ENCODE results near the gene LDLRAD4.
"Not testable (repeated sequence)": the region's sequence is repeated elsewhere in the genome, so short reads cannot be mapped to it uniquely, and the experiment has no call there.

LDLRAD4 gene

GRCh38 chr18:13635046-13635445 is 416.5 kb downstream of the LDLRAD4 start:
- no peak for DNase-seq (ENCODE audit: low read depth)

DNA sequence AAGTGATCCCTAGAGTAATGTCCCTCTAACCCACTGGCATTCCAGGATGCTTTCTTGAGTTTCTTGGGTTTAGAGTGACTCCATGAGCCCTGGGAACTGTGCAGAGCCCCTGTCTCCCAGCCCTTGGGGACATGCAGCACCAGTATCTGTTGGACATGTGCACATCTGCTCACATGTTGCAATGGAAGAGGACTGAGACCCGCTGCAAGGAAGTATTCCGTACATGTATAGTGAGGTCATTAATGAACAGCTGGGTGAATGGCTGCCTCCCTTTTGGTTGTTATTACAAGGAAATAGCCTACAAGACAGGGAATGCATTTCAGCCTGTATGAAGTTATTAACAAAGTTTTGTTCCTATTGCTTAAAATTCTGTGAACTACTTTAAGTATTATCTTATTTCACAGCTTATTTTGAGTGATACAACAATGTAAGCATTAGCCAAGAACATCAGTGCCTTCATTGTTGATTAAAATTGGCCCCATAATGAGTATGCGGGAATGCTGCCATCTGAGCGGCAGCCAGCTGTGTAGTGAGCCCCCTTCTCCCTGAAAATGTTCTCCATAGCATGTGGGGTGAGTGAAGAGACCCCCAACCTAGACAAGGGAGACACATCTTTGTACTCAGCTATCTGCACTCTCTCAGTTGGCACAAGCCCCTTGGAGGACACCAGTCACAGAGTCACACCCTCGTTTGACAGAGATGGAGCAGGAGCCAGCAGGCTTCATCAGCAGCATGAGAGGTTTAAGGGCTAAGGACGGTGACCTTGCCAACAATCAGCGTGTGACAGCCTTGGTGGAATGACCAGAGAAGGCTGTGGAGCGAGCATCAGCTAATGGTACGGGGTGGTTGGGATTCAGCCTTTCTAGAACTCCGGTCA is 420.4 kb downstream of the LDLRAD4 start:
- DNase-seq (ENCODE audit: low read depth), result no peak

- DNase-seq (ENCODE audit: low read depth), result no peak
These were observed 421.8 kb downstream of the LDLRAD4 start for GRCh38 chr18:13640266-13640860.

DNA sequence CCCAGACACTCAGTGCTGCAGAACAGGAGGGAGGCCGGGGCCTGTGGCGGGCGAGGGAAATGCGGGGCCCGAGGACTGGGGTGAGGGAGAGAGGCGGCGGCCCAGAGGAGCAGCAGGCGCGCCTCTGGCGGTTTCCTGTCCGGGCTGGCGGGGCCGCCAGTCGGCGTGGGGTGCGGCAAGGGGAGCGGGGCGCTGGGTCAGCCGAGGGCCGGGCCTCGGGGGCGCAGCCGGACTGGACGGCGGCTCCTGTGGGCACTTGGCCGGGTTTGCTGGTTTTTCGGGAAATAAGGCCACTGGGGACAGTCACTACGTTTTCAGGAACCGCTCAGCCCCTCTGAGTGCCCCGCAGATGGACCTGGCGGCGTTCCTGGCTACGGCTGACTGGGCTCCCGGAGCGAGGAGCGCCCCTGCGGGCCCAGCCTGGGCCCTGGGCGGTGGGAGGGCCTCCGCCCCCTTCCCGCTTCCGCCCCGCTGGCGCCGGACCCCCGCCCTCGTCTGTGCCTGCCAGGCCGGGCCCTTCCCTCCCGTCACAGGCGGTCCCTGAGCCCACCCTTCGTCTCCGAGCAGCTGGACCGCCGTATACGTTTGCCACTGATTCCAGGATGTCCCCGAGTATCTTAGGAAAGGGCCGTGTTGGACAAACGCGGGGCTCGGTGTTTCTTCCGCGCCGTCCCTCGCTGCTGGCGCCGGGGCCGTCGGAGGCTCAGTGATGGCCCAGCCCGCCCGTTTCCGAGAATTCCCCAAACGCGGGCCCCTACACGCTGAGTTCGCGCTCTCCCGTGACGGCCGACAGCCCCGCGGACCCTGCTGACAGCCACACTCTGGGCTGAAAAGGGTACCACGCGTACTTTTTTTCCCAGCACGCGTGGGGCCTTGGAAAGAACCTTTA is 423.2 kb downstream of the LDLRAD4 start:
- DNase-seq (ENCODE audit: low read depth), result no peak

- no peak for DNase-seq (ENCODE audit: low read depth)
These were observed 423.9 kb downstream of the LDLRAD4 start for GRCh38 chr18:13642440-13642827.

DNA sequence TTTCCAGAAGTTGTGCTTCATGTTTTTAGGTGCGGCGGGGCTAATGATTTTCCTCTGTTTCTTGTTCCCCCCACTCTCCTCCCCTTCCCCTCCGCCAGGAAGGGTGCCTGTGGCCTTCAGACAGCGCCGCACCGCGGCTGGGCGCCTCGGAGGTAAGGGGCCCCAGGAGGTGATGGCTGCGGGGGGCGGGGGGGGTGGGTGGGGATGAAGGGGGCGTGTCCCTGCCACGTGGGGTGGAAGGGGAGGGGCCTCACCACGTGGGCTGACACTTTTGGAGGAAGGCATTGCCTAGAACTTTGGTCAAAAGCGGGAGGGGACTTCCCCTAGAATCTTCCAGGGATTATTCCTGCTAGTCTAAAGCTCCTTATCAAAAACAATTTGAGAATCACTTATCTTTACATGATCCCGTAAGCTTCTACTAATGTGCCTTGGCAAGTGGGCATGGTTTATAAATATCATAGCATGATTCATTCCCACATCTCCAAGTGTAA is 424.7 kb downstream of the LDLRAD4 start:
- DNase-seq (ENCODE audit: low read depth), result no peak

GRCh38 chr18:13645093-13645492 is 426.5 kb downstream of the LDLRAD4 start:
- no peak for DNase-seq (ENCODE audit: low read depth)

DNA sequence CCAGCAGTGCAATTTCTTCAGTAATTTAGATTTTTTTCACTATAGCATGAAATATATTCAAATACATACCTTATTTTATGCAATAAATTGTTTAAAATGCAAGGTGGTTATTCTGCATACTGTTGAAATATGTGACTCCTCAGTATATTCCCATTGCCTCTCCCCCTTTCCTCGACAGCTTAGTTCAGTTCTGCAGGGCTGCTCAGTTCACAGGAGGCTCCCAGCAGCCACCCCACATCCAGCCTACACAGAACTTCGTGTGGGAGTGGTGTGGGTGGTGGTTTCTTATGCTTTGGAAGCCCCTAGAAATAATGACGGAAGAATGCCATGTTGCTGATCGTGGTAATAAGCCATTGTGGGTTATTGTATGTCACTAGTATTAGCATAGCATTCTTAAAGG is 428.1 kb downstream of the LDLRAD4 start:
- no peak for DNase-seq (ENCODE audit: low read depth)

DNA sequence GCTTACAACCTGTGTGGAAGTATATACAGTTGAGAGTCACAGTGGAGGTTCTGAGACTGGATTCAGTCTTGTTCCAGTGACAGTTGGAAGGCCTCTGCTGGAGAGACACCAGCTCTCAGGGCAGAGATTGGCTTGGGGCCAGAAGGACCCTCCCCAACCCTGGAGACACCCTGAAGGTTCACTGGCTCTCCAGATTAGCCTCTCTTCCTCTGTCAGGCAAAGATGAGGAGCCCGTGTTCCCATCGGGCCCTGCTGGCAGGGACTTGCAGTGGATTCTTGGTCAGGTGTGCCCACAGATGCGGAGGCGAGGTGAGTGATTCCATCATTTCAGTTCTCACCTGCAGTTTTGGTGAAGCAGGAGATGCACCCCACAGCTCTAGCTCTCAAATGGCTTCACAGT is 429.2 kb downstream of the LDLRAD4 start:
- no peak for DNase-seq (ENCODE audit: low read depth)

DNA sequence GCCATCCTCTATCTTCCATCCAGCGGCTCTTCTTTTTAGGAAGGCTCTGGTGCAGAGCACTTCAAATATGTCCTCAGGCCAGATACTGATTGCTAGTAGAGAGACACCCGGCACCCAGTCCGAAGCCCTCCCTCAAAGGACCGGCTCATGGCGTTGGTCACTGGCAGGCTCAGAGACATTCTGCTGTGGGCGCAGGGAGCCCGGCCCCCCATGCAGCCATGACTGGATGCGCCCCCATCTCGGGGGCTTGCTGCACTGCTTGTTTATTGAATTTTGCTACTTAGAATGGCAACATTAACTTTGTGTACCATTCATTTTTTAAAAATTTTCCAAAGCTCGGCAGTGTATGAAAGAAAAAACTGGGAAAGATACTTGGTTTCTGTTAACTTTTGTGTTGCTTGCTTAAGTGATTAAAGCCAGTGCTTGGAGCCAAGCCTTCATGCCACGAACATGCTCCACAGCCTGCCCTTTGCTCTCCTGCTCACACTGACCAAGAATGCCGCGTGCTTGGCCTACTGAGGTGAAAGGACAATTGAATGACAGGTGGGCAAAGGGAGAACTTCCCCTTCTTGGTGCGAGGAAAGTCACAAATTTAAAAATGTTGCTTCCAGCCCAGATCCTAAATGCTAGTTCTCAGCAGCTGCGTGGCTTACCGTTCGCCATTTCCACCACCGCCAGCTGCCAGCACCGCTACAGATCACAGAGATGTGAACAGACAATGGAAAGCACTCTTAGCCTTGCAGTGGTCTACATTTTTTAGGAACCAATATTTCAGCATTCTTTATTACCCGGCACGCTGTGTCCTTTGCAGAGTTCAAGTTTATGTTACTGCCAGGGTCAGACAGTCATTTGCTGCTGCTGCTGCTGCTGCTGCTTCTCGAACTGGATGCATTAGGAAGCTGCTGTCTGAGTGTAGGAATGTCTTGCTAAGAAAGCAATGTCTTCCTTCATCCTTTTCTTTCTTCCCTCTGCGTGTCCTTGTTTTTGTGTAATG is 431.1 kb downstream of the LDLRAD4 start:
- no peak for DNase-seq (ENCODE audit: low read depth)

DNA sequence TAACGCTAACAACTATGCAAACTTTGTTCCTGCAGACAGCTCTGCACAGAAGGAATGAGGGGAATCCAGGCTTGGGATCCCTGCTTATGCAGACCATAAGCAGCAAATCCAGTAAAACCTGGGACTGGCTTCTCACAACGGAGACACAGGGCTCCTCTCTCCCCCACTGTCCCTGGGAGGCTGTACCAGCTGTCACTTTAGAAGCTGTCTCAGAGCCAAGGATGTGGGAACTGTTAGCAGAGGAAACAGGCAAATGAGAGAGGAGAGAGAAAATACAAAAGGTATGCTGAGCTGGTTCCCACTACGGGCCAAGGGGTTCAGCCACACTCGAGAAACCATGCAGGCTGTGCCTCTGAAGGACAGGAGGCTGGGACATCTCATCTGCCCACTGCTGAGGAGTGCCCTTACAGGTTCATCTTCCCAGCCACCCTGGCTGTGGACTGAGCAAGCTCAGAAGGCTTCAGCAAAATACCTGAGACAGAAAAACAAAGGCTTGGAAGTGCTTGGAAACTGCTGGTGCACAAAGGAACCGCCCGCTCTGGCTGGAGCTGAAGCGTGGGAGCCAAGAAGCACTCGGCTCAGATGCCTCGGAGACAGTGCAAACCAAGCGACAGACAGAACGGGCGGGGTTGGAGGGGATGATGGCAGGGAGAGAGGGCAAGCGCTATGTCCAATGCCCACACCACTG is 435.3 kb downstream of the LDLRAD4 start:
- DNase-seq (ENCODE audit: low read depth), result no peak

- no peak for DNase-seq (ENCODE audit: low read depth)
These were observed 439.4 kb downstream of the LDLRAD4 start for GRCh38 chr18:13657974-13658373.

- no peak for DNase-seq (ENCODE audit: low read depth)
These were observed 440.1 kb downstream of the LDLRAD4 start for GRCh38 chr18:13658436-13659204.

DNA sequence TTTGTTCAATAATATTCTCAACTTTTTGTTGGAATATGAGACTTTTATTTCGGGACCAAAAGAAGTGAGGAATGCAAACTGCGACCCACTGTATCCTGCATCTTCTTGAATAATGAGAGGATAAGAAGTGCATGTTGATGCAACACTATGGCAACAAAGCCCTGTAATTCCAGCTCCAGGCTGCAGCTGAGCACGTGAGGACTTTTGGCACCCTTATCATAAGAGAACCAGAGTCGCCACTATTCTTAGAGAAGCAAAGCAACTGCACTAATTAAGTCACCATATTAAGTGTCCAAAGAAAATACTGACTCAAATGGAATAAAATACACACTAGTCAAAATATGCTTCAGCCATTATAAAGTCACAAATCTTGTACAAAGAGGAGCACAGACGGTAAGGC is 441.9 kb downstream of the LDLRAD4 start:
- DNase-seq (ENCODE audit: low read depth), result no peak

DNA sequence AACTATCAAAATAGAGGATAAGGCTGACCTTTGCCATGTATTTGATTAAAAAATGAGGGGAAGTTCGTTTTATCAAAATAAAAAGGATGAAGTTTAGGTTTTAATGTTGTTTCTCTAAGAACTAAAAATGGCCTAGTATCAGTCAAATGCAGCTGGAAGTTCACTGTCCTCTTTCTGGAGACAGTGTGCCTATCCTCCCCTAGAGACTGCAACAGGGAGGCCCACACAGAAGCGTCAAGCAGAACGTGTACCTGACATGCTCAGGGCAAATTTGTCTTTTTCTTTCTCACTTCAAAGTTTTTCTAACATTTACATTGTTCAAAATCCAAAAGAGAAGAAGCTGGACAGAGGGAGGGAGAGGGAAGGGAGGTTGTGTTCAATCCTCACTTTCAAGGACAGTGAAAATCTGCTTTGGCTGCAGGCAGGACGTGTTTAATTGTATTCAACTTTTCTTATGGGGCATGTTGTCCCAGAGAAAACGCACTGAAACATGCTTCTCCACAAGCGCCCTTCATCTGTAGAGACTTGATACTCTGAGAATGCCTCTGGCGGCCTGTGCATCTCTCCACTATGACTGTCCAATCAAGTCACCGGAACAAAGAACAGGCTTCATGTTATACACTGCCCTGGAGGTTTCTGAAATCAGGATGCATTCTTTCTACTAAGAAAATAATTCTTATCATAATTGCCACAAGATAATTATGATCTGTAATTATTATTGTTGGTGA is 442.7 kb downstream of the LDLRAD4 start:
- no peak for DNase-seq (ENCODE audit: low read depth)

DNA sequence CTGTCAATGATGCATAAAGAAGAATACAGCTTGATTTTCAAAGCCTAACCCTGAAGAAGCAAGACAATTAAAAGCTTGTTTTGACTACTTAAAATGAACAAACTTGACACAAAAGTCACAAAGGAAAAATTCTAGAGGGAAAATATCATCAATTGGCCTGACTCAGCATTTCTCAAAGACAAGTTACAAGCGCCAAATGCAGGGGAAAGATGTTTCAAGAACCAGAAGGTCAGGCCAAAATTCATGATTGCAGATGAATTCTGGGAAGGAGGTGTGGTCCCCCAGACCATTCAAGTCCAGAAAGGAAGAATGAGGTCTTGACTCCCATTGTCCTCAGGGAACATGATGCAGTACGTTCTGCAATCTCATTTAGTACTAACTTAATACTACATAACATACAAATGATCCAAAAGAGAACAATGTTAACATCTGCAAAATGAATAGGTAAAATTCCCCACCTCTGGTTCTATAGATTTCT is 443.3 kb downstream of the LDLRAD4 start:
- DNase-seq (ENCODE audit: low read depth), result no peak

DNA sequence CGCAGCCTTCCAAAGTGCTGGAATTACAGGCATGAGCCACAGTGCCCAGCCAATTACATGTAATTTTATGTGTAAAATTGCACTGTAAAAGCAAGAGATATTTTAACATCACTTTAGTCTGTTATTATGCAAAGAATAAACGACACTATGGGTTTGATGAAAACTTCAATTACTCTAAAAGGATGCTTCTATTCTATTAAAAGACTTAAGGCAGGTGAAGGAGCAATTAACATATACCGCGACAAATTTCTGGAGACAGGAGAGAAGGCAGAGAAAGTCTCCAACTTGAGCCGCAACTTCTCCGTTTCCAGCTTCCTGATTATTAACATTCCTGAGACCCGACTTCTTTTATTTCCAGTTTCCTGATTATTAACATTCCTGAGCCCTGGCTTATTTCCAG is 454.1 kb downstream of the LDLRAD4 start:
- DNase-seq (ENCODE audit: low read depth), result no peak

DNA sequence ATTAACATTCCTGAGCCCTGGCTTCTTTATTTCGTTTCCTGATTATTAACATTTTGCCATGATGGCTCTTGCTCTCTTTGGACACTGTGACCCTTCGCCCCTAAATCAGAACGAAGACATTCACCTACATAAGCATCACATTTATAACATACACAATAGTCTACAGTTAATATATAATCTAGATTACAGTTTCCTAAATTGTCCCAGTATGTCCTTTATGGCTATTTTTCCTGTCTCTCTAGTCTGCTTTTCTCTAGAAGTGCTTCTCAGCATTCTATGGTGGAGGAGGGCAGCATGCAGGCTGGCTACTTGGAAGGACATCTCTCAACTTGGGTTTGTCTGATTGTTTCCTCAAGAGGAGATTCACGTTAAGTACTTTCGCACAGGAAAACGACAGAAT is 457.9 kb downstream of the LDLRAD4 start:
- no peak for DNase-seq (ENCODE audit: low read depth)

DNA sequence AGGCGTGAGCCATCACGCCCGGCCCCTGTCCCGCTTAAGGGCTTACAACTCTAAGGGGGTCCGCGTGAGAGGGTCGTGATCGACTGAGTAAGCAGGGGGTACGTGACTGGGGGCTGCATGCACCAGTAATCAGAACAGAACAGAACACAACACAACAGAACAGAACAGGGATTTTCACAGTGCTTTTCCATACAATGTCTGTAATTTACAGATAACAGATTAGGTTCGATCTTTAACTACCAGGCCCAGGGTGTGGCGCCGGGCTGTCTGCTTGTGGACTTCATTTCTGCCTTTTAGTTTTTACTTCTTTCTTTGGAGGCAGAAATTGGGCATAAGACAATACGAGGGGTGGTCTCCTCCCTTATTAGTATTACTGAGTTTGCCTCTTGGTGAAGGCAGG is 458.8 kb downstream of the LDLRAD4 start:
- DNase-seq (ENCODE audit: low read depth), result not testable (repeated sequence)

Measured in activated gamma-delta T cell treated with anti-CD3 and anti-CD28 coated beads, Interleukin-2, amount 50 U/mL, for 16 hours (primary cell).